ENCODE results near the gene ADGRG3.

- no peak for TF ChIP-seq POLR2A (IDR thresholded peaks at IDR 0.05; ENCODE audit: low read depth, low read length)
- no peak for TF ChIP-seq TAF1 (IDR thresholded peaks at IDR 0.05; ENCODE audit: low read depth, low read length)
- TF ChIP-seq POLR2AphosphoS5 (IDR thresholded peaks at IDR 0.05; ENCODE audit: low read depth, low read length), result no peak
Measured at GRCh38 chr16:57620335-57621231, 47.5 kb upstream of the ADGRG3 start.

Data from GM12891 (cell line).